Body of pancreas (tissue), 4 donors: ENCODE measurements around the gene PRSS36. TPM values are rescaled to one million over a fixed set of nuclear protein-coding genes. Genes with fewer than 3 reads are reported as not detected.

Source experiments
- ATAC-seq: fragments of 150-250 bp; one replicate; pipeline ENCODE4 v1.9.1; 2016
- DNase-seq, 4 donors: peaks; one replicate each; pipeline ENCODE4 v3.0.0-alpha.2; 2019
- H3K27ac ChIP-seq, 4 donors: fragments of 200-600 bp; sonication (generic); 1 replicate in 3 of 4; 2 replicates in 1 of 4; pipeline versions ENCODE4 v1.5.1 to v1.6.1; 2016 to 2019; ENCODE audit warnings: mild to moderate bottlenecking in 1 of 4, mixed read lengths in 1 of 4, moderate library complexity in 1 of 4
- H3K27me3 ChIP-seq, 2 donors: fragments of 200-600 bp; sonication (generic); one replicate each; pipeline ENCODE4 v1.6.0; 2016; ENCODE audit warnings: mild to moderate bottlenecking in 1 of 2
- H3K36me3 ChIP-seq, 2 donors: fragments of 200-600 bp; sonication (generic); replicated peaks in 1 of 2; 2 replicates each; pipeline ENCODE4 v1.5.1; 2016; ENCODE audit warnings: low read depth in 2 of 2; ENCODE audit not compliant: insufficient read depth in 1 of 2
- H3K4me1 ChIP-seq: fragments of 200-600 bp; sonication (generic); one replicate; pipeline ENCODE4 v1.6.0; 2016
- H3K4me3 ChIP-seq, 2 donors: fragments of 200-600 bp; sonication (generic); 1 replicate in 1 of 2; 2 replicates in 1 of 2; pipeline ENCODE4 v1.5.1; 2016 to 2019
- H3K9me3 ChIP-seq, 3 donors: fragments of 200-600 bp; sonication (generic); 1 replicate in 2 of 3; 2 replicates in 1 of 3; pipeline ENCODE4 v1.5.1; 2016
- POLR2A ChIP-seq, 3 donors: fragments of 450-650 bp; IDR thresholded peaks; one replicate each; pipeline ENCODE4 v1.6.1; 2016; ENCODE audit warnings: antibody characterized with exemption in 3 of 3, mild to moderate bottlenecking in 2 of 3
- WGBS, 2 donors: methylation state at CpG; one replicate each; pipeline ENCODE4 v1.1.5; 2017; 5-methylcytosine and 5-hydroxymethylcytosine counted together
- intact Hi-C: fragments of 100-400 bp; cut with DNase I; formaldehyde crosslinking; loops from one replicate; pipeline ENCODE4 v1.15.1; 2023
- total RNA-seq, 2 donors: library from RNA; depleted of rRNA; stranded (reverse); fragments of >200 nt; gene quantifications; one replicate each; pipeline ENCODE4 v1.1.0, GENCODE V29; 2016
- TF ChIP-seq, protein P1 (sequence below), 7 experiments: fragments of 450-650 bp in 4 of 7; fragments of 200-600 bp in 3 of 7; sonication (generic) in 3 of 7; IDR thresholded peaks; one replicate each; pipeline ENCODE4 v1.5.1; 2016 to 2019; ENCODE audit warnings: antibody characterized with exemption in 7 of 7

PRSS36 gene
- total RNA-seq, 2 donors from 2014 or later: 0.52 to 65.3 TPM

DNA sequence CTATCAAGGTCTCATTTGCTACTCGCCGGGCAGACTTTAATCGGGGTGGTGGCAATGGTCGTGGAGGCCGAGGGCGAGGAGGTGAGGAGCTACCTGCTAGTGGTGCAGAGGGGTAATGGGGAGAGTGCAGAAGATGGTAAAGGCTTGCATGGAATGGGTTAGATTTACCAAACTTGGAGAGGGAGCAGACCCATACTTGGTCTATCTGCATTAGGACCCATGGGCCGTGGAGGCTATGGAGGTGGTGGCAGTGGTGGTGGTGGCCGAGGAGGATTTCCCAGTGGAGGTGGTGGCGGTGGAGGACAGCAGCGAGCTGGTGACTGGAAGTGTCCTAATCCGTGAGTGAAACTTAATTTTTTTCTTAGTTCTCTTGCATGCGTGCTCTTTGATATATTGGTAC is 40.2 kb upstream of the PRSS36 start:
- ATAC-seq (no peak), DNase-seq (no peak)
- TF ChIP-seq POLR2A (IDR thresholded peaks at IDR 0.05): no peak
- TF ChIP-seq, protein P1, sequence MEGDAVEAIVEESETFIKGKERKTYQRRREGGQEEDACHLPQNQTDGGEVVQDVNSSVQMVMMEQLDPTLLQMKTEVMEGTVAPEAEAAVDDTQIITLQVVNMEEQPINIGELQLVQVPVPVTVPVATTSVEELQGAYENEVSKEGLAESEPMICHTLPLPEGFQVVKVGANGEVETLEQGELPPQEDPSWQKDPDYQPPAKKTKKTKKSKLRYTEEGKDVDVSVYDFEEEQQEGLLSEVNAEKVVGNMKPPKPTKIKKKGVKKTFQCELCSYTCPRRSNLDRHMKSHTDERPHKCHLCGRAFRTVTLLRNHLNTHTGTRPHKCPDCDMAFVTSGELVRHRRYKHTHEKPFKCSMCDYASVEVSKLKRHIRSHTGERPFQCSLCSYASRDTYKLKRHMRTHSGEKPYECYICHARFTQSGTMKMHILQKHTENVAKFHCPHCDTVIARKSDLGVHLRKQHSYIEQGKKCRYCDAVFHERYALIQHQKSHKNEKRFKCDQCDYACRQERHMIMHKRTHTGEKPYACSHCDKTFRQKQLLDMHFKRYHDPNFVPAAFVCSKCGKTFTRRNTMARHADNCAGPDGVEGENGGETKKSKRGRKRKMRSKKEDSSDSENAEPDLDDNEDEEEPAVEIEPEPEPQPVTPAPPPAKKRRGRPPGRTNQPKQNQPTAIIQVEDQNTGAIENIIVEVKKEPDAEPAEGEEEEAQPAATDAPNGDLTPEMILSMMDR (IDR thresholded peaks at IDR 0.05): no peak
- Histone ChIP-seq H3K4me1 (no peaks in the 10 kb centered on the region), H3K4me3 (no peak overlapping the region), H3K9me3 (no peaks in the 10 kb centered on the region), H3K27ac (no peak overlapping the region), H3K36me3 (peaks cover 27 to 74% of the 10 kb centered on the region in 2 donors), H3K27me3 (no peaks in the 10 kb centered on the region)
- 91 to 95% methylated on average over 12 of the region's 12 CpGs for WGBS, 2 donors
- intact Hi-C loops: no loop called here

DNA sequence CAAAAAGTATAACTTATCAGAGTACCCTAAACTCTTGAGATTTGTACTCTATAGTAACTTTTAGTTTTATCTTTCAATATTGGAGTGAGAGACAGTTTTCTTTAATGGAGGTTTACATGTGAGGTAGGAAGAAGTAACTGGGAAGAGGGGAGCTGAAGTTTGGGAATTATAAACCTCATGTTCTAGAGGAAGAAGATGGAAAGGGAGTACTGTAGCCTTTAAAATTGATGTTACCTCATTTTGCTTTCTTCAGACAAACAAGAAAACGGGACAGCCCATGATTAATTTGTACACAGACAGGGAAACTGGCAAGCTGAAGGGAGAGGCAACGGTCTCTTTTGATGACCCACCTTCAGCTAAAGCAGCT is 39.5 kb upstream of the PRSS36 start:
- Histone ChIP-seq H3K4me3 (no peak overlapping the region), H3K36me3 (peaks cover 27 to 78% of the 10 kb centered on the region in 2 donors), H3K27ac (no peak overlapping the region), H3K27me3 (no peaks in the 10 kb centered on the region), H3K9me3 (no peaks in the 10 kb centered on the region), H3K4me1 (no peaks in the 10 kb centered on the region)
- intact Hi-C loops: no loop called here
- no peak for ATAC-seq
- no peak for DNase-seq
- 81 to 83% methylated on average over 2 of the region's 2 CpGs for WGBS, 2 donors
- TF ChIP-seq, protein P1 (IDR thresholded peaks at IDR 0.05): no peak
- no peak for TF ChIP-seq POLR2A (IDR thresholded peaks at IDR 0.05)

DNA sequence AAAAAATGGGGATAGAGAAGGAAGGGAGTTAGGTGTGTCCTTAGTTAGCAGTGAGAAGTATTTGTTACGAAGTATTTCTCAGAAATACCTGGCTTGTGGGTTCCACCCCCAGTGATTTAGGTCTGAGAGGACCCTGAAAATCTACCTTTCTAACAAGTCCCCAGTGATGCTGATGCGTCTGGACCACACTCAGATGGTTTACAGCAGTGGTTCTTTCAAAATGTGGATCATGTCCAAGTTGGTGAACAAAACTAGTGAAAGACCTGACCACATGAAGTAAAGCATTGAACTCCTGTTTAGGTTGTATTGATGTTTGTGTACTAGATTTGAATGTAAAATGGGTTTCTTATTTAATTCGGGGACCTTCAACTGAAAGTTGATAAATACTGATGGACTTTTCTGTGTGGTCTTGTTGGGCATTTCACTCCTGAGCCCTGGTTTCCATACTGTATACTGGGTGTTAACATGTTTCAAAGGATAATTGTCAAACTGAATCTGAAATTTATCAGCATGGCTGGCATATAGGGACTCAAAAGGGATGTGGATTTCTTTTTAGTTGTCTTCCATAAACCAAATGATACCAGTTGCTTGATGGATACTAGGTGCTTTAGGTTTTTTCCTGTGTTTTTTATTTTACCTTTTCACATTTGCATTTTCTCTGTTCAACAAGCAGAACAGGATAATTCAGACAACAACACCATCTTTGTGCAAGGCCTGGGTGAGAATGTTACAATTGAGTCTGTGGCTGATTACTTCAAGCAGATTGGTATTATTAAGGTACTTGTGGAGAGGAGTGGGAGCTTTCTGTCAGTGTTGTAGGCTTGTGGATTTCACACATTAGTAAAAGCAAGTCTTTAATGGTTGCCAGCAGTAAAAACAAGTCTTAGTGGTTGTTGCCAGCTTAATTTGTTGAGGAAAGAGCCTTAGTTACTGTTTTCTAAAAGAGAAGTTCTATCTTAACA is 38.9 kb upstream of the PRSS36 start:
- H3K27me3 ChIP-seq: no peaks in the 10 kb centered on the region
- TF ChIP-seq, protein P1 (IDR thresholded peaks at IDR 0.05): no peak
- TF ChIP-seq POLR2A (IDR thresholded peaks at IDR 0.05): no peak
- intact Hi-C loops: no loop called here
- DNase-seq: no peak
- H3K9me3 ChIP-seq: no peaks in the 10 kb centered on the region
- 76 to 90% methylated on average over 3 of the region's 3 CpGs for WGBS, 2 donors
- H3K27ac ChIP-seq: no peak overlapping the region
- peaks cover 27 to 79% of the 10 kb centered on the region in 2 donors for H3K36me3 ChIP-seq
- no peak for ATAC-seq
- H3K4me3 ChIP-seq: no peak overlapping the region
- peaks cover 3% of the 10 kb centered on the region for H3K4me1 ChIP-seq

DNA sequence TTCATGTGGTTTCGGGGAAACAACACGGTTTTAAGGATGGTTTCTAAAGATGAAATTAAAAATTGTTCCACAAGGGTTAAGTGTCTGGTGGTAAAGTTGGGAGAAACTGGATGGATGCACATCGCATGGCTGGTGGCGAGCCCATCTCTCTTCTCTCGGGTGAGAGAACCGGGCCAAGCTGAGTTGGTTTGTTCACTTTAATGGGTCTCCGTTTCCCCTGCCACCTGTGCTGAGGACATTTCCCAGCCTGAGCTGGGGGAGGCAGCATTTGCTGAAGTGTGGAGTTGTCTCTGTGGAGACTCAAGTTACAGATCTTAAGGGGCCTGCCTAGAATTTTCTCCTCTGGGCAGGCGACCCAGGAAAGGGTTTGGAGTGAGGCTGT is 37.9 kb upstream of the PRSS36 start:
- H3K4me1 ChIP-seq: peaks cover 11% of the 10 kb centered on the region
- H3K27me3 ChIP-seq: no peaks in the 10 kb centered on the region
- no peak for ATAC-seq
- intact Hi-C loops: no loop called here
- H3K36me3 ChIP-seq: peaks cover 27 to 73% of the 10 kb centered on the region in 2 donors
- WGBS, 2 donors: 77 to 92% methylated on average over 7 to 8 of the region's 8 CpGs
- no peak overlapping the region for H3K27ac ChIP-seq
- no peak for DNase-seq
- H3K9me3 ChIP-seq: no peaks in the 10 kb centered on the region
- TF ChIP-seq, protein P1 (IDR thresholded peaks at IDR 0.05): no peak
- TF ChIP-seq POLR2A (IDR thresholded peaks at IDR 0.05): no peak
- H3K4me3 ChIP-seq: no peak overlapping the region
